ENCODE measurements around the gene ZCCHC18. TPM values are rescaled to one million over a fixed set of nuclear protein-coding genes. Genes with fewer than 3 reads are reported as not detected.
"Not testable (repeated sequence)": the region's sequence is repeated elsewhere in the genome, so short reads cannot be mapped to it uniquely, and the experiment has no call there.

ZCCHC18 gene
- total and polyA plus RNA-seq, 2 donors (not counting 3 experiments of a cell fraction or from before 2014, with no cell fraction given), result 2.3 to 2.7 TPM

DNA sequence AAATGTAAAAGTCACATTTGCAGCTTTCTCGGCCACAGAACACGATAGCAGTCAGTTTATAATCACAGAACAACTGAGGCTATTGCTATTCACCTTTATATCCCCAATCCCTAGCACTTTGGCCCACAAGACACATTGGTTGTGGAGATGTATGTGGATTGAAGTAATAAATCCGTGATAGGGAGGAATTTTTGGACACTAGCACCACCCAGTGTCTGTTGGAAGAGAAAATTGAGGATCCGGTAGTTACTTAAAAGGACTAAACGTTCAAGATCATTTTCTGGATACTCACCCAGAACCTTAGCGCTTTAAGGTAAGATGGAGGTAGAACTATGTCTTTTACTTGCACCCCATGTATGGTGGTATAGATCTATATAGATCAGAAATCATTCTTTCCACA lies 34.5 kb upstream of the ZCCHC18 start:
- intact Hi-C loops (cut with micrococcal nuclease); H4K20me1 ChIP-seq (replicated peaks; ENCODE audit: control insufficient read depth, extremely low read depth, insufficient read depth, low read length); dilution Hi-C loops (cut with MboI; ENCODE audit: extremely low pct_ligation_motif_present, low sequenced_read_pairs); H3K27ac ChIP-seq (ENCODE audit: insufficient read depth, low read depth, low read length); H3K27me3 ChIP-seq (ENCODE audit: control insufficient read depth in 2 of 2, insufficient read depth in 2 of 2, low read length in 2 of 2); H3K9ac ChIP-seq (replicated peaks; ENCODE audit: extremely low read depth, insufficient read depth, low read length); H2AFZ ChIP-seq (ENCODE audit: low read depth, low read length); FAIRE-seq; BruUV-seq (replicated peaks); H3K79me2 ChIP-seq (ENCODE audit: control insufficient read depth, insufficient read depth, low read length); H3K4me2 ChIP-seq (ENCODE audit: insufficient read depth, low read length); CTCF ChIA-PET; H3K4me3 ChIP-seq (replicated peaks in 1 of 3; ENCODE audit: insufficient read depth in 1 of 3, low read depth in 1 of 3, low read length in 3 of 3); H3K9me1 ChIP-seq (replicated peaks; ENCODE audit: control insufficient read depth, extremely low read depth, insufficient read depth, low read length); POLR2A ChIA-PET; DNase-seq (ENCODE audit: low read depth, low spot score); H3K4me1 ChIP-seq (ENCODE audit: control insufficient read depth, extremely low read depth, insufficient read depth, low read length); H3K9me3 ChIP-seq (replicated peaks; ENCODE audit: control insufficient read depth, insufficient read depth, low read length); H3K36me3 ChIP-seq (ENCODE audit: control insufficient read depth in 2 of 2, extremely low read depth in 1 of 2, insufficient read depth in 2 of 2, low read length in 2 of 2): not testable (repeated sequence)

DNA sequence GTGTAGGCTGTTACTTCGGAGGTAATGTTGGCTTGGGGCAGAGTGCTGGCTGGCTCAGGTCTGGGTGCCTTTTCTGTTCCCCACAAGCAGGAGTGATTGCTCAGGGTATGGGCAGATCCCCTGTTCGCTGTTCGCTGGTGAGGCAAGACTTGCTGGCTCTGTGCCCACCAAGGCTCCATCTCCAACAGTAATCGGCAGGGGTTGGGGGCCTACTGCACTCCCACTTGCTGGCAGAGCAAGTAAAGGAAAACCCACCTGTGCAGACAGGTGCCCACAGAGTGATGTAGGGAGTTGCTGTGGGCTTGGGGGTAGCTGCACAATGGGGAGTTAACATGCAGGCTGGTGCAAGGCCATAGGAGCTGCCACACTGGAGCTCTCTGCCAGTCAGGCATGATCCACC lies 28.3 kb upstream of the ZCCHC18 start:
- H4K20me1 ChIP-seq (replicated peaks; ENCODE audit: control insufficient read depth, extremely low read depth, insufficient read depth, low read length), result no peaks in the 10 kb centered on the region
- DNase-seq (ENCODE audit: low read depth, low spot score) (no peak), FAIRE-seq (no peak)
- no peaks in the 10 kb centered on the region for H3K27me3 ChIP-seq (ENCODE audit: control insufficient read depth in 2 of 2, insufficient read depth in 2 of 2, low read length in 2 of 2)
- dilution Hi-C loops (cut with MboI; ENCODE audit: extremely low pct_ligation_motif_present, low sequenced_read_pairs), result no loop called here
- H2AFZ ChIP-seq (ENCODE audit: low read depth, low read length), result no peak overlapping the region
- no peaks in the 10 kb centered on the region for H3K79me2 ChIP-seq (ENCODE audit: control insufficient read depth, insufficient read depth, low read length)
- intact Hi-C loops (cut with micrococcal nuclease), result no loop called here
- H3K9me3 ChIP-seq (replicated peaks; ENCODE audit: control insufficient read depth, insufficient read depth, low read length), result no peaks in the 10 kb centered on the region
- no peak overlapping the region for H3K27ac ChIP-seq (ENCODE audit: insufficient read depth, low read depth, low read length)
- H3K4me3 ChIP-seq (replicated peaks in 1 of 3; ENCODE audit: insufficient read depth in 1 of 3, low read depth in 1 of 3, low read length in 3 of 3), result no peak overlapping the region
- no peaks in the 10 kb centered on the region for H3K4me1 ChIP-seq (ENCODE audit: control insufficient read depth, extremely low read depth, insufficient read depth, low read length)
- H3K9ac ChIP-seq (replicated peaks; ENCODE audit: extremely low read depth, insufficient read depth, low read length), result no peak overlapping the region
- ChIA-PET POLR2A (no interaction called here), CTCF (no interaction called here)
- H3K4me2 ChIP-seq (ENCODE audit: insufficient read depth, low read length), result no peak overlapping the region
- no peaks in the 10 kb centered on the region for H3K36me3 ChIP-seq (ENCODE audit: control insufficient read depth in 2 of 2, extremely low read depth in 1 of 2, insufficient read depth in 2 of 2, low read length in 2 of 2)
- no TSS peak for BruUV-seq (replicated peaks)
- no peaks in the 10 kb centered on the region for H3K9me1 ChIP-seq (replicated peaks; ENCODE audit: control insufficient read depth, extremely low read depth, insufficient read depth, low read length)
- TF ChIP-seq JUN (IDR thresholded peaks at IDR 0.05; ENCODE audit: borderline replicate concordance, insufficient read depth, insufficient read length, low read depth), result no peak
- TF ChIP-seq CTCF (IDR thresholded peaks at IDR 0.05; ENCODE audit: extremely low read depth in 1 of 2, insufficient read depth in 1 of 2, low read depth in 1 of 2, low read length in 2 of 2), result no peak
- no peak for TF ChIP-seq EZH2 (IDR thresholded peaks at IDR 0.05; ENCODE audit: borderline replicate concordance, low read depth, low read length, severe bottlenecking)
- TF ChIP-seq, protein P1, sequence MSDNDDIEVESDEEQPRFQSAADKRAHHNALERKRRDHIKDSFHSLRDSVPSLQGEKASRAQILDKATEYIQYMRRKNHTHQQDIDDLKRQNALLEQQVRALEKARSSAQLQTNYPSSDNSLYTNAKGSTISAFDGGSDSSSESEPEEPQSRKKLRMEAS (IDR thresholded peaks at IDR 0.05; ENCODE audit: insufficient read depth, insufficient read length), result no peak

Measured in endothelial cell of umbilical vein (primary cell).